NB4 (cell line): ENCODE data around the gene IDH3G.

ENCODE experiments used
- DNase-seq: peaks from one replicate; pipeline ENCODE4 v3.0.0; 2010; ENCODE audit warnings: low read depth
- H3K4me3 ChIP-seq: one replicate; pipeline ENCODE4 v1.5.1; 2011; ENCODE audit warnings: mild to moderate bottlenecking, low read depth, low read length, moderate library complexity
- MYC ChIP-seq: IDR thresholded peaks from 2 replicates; pipeline ENCODE4 v1.6.1; 2011; ENCODE audit warnings: low read depth, low read length
- POLR2A ChIP-seq: IDR thresholded peaks from 2 replicates; pipeline ENCODE4 v1.6.1; 2011; ENCODE audit warnings: mild to moderate bottlenecking; ENCODE audit not compliant: insufficient read length; ENCODE audit errors: extremely low read depth
- TF ChIP-seq, protein P1 (sequence below): IDR thresholded peaks from one replicate; pipeline ENCODE4 v1.5.1; 2012; ENCODE audit warnings: low read depth, low read length
- TF ChIP-seq, protein P2 (sequence below): IDR thresholded peaks from 2 replicates; pipeline ENCODE4 v1.6.1; 2011; ENCODE audit warnings: low read depth, low read length

Gene IDH3G

DNA sequence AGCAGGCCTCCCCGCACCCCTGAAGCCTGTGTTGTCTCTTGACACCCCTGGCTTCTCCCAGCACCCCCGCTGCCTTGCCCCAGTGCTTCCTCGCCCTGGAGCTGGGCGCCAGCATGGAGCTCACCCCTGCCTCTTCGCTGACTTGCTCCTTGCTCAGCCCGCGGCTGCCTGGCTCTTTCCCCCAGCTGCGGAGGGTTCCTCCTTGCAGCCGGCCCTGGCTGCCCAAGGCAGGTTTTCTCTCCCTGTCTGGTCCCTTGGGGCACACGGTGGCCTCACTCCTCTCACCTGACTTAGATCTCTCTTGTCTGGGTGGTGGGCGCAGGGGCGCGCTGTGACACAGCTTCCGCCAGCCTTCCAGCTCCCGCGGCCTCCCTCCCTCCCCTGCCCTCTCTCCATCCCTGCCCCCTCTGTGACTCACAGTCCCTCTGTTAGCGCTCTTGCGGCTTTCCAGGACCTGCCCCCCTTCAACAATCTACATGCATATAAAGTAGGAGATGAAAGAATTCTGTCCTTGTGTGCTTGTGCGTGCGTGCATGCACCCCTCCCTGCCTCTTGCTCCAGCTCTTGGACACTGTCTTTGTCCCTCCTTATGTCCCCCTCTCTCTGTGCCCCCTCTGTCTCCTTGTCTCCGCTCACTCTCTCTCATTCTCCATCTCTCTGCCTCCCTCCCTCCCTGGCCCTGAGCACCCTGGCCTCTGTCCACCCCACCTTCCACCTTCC lies 27.9 kb downstream of the IDH3G start:
- H3K4me3 ChIP-seq = peak overlapping the region; percentile 46
- TF ChIP-seq MYC (peak; percentile 51; the same call in 1 of the 2 replicates), POLR2A (peak; percentile 19)
- TF ChIP-seq, protein P1, sequence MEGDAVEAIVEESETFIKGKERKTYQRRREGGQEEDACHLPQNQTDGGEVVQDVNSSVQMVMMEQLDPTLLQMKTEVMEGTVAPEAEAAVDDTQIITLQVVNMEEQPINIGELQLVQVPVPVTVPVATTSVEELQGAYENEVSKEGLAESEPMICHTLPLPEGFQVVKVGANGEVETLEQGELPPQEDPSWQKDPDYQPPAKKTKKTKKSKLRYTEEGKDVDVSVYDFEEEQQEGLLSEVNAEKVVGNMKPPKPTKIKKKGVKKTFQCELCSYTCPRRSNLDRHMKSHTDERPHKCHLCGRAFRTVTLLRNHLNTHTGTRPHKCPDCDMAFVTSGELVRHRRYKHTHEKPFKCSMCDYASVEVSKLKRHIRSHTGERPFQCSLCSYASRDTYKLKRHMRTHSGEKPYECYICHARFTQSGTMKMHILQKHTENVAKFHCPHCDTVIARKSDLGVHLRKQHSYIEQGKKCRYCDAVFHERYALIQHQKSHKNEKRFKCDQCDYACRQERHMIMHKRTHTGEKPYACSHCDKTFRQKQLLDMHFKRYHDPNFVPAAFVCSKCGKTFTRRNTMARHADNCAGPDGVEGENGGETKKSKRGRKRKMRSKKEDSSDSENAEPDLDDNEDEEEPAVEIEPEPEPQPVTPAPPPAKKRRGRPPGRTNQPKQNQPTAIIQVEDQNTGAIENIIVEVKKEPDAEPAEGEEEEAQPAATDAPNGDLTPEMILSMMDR = no peak
- TF ChIP-seq, protein P2, sequence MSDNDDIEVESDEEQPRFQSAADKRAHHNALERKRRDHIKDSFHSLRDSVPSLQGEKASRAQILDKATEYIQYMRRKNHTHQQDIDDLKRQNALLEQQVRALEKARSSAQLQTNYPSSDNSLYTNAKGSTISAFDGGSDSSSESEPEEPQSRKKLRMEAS = peak; percentile 36; the same call in 1 of the 2 replicates
- peak; percentile 88 for DNase-seq

DNA sequence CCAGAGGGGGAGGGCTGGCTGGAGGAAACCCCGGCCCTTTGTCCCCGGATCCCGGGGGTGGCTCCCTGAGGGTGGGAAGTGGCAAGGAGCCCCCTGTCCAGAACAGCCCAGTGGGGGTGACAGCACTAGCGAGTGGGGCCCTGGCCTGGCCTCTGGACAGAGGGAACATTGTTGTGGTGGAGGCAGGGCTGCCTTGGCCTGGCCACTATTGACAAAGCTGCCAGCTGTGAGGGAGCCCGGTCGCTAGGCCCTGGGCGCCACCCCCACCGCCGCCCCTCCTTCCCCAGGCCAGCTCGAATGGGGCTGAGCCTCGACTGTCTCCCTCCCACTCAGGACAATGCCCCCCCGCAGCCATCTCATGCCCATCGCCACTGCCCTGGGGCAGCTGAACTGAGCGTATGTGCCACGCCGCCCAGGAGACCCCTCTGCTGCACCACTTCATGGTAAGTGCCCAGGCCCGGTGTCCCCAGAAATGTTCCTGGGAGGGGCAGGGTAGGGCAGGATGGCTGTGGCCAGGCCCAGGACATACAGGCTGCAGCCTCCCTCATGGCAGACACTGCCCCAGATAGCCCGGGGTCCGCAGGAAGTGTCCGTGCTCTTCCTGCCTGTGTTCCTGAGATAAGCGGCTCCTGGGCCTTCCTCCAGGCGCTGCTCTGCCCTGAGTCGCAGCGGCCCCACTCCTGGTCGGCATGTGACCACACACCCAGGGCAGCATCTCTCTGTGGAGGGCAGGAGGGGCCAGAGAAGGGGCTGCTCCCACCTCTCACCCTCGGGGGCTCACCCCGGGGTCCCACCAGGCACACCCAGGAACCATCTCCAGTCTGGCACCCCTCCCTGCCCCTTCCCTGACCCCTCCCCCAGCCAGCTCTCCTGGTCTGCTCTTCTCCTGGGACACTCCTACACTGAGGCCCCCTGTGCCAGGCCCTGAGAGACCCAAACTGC lies 28.8 kb downstream of the IDH3G start:
- TF ChIP-seq, protein P2 = no peak
- TF ChIP-seq, protein P1 = no peak
- TF ChIP-seq MYC (no peak), POLR2A (no peak)
- DNase-seq = no peak
- no peak overlapping the region for H3K4me3 ChIP-seq

DNA sequence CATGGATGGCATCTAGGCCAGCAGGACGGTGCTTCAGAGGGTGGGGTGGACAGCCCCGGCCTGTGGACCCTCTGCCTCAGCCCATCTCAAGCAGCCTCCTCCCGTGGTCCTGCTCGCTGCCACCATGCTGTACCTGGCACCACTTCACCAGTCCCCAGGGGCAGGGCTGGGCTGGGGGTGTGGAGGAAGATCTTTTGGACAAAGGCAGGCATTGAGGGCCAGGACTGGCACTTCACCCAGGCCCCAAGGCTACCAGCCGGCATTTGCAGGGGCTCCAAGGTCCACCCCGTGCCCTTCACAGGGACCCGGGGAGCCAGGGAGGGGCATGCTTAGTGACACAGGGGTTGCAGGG lies 29.4 kb downstream of the IDH3G start:
- no peak for TF ChIP-seq POLR2A
- no peak for TF ChIP-seq MYC
- TF ChIP-seq, protein P1 = no peak
- TF ChIP-seq, protein P2 = no peak
- H3K4me3 ChIP-seq = no peak overlapping the region
- no peak for DNase-seq

DNA sequence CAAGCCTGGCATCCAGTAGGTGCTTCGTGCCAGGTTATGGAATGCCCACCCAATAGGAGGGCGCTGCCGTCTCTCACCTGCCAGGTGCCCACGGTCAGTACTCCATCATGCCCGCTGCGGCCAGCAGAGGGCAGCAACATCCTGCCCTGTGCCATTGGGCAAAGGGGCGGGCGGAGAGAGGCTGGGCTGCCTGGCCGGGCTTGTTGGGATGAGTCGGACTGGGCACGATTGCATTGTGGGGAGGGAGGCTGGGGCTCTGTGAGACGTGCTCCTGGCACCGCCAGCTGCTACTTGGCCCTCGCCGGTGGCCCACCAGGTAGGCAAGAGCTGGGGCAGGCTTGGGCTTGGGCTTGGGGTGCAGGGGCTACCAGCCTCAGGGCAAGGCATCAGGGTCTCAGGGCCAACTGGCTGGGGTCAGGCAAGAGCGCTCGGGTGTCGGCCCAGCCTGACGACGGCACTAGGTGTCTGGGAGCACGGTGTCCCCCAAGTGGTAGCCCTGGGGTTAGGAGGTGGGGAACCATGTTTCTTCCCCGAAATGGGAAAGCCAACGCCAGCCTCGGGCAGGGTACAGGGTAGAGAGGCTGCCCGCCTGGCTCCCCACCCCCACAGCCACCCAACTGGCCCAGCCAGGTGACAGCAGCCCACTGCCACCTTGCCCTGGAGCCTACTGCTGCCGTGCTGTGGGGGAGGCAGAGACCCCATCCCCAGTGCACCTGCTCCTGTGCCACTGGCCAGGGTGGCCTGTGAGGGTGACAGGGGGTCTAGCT lies 30.0 kb downstream of the IDH3G start, which contains the start of gene PLXNB3:
Gene PLXNB3 (plus strand): TSS at position 261 of the 767 bp plus-strand sequence. CDS start 1,287 bp downstream, outside the sequence.
- TF ChIP-seq POLR2A = no peak
- no peak for TF ChIP-seq MYC
- TF ChIP-seq, protein P1 = peak; percentile 55
- TF ChIP-seq, protein P2 = peak; percentile 19; the same call in 1 of the 2 replicates
- H3K4me3 ChIP-seq = no peak within 1 kb of the TSS

DNA sequence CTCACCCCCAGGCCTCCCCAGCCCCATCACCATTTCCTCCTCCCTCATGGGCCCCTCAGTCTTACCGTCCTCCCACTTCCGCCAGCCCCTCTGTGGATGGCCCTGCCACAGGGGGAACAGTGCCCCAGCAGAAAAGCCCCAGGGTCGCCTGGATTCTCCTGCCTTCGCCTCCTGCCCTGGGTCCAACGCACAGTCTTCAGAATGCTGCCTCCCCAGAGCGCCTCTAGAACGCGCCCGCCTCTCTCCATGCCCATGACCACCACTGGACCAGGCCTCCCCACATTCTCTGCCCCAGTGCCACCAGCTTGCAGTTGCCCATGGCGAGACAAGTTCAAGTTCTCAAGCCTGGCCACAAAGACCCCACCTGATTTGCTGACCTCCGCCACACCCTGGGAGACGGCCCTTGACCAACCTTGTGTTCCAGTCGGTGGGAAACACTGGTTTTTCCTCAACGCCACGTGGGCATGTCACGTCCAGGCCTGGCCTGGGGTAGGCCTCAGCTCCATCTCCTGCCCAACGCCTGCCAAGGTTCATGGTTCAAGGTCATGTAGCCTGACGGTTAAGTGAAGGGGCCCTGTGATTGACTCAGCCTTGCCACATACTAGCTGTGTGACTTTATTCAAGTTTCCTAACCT lies 30.8 kb downstream of the IDH3G start:
- no peak overlapping the region for H3K4me3 ChIP-seq
- TF ChIP-seq MYC (no peak), POLR2A (no peak)
- TF ChIP-seq, protein P2 = no peak
- TF ChIP-seq, protein P1 = no peak
- DNase-seq = no peak

More for the DNA sequence above, 30.0 kb downstream of the IDH3G start, which contains the start of gene PLXNB3:
- peak; percentile 78 for DNase-seq
